Fibroblast of skin of back (primary cell): ENCODE data around the gene FAM25G.
"Not testable (repeated sequence)": the region's sequence is repeated elsewhere in the genome, so short reads cannot be mapped to it uniquely, and the experiment has no call there.

Source experiments
- DNase-seq: peaks from one replicate; pipeline ENCODE4 v3.0.0-alpha.2; 2013

FAM25G gene

DNA sequence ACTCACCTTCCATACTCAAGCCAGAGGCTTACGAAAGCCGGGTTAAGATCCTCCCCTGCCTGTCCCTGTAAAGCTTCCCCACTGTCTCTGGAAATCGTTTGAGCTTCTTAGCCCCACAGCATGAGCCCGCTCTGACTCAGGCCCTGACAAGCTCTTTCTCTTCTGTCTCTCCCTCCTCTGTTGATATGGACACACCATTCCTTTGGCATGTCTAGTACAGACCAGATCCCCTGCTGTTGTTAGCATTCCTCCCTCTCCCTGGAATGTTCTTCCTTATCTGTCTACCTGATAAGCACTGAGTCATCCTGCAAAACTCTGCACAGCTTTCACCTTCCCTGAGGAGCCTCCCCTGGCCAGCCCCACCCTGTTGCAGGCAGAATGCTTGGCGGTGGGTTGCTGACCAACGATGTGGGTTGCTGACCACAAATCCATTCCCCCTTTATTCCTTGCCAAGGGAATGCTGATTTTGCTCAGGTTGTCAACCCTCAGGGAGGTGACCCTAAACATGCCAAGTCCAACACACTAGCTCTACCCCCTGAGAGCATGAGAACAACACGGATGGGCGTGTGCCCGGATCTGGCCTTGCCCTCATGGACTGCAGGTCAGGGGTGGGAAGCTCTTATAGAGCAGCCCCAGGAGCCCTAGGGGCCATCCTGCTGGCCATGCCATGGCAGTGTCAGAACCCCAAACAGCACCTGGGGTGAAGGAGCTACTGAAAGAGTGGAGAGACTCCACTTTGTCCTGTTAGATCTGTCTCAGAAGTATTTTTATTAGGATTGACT, 28.7 kb downstream of the FAM25G start:
- not testable (repeated sequence) for DNase-seq

DNA sequence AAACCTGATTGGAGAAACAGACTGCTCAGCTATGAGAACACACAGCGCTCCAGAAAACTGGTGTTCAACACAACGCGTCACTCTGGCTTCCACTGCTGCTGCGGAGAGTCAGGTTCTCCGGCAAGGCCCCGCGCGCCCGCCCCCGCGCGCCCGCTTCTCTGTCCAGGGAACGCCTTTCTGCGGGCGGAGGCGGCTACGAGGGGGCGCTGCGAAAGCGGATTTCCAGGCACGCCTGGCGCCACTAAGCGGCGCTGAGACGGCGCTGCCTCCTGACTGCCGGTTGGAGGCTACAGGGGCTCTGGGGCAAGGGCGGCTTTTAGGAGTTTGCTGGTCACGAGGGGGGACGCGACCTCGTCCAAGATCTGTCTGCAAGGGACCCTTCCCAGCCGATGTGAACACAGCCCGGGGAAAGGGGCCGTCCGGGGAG, 30.2 kb downstream of the FAM25G start:
- DNase-seq: peak; percentile 70

DNA sequence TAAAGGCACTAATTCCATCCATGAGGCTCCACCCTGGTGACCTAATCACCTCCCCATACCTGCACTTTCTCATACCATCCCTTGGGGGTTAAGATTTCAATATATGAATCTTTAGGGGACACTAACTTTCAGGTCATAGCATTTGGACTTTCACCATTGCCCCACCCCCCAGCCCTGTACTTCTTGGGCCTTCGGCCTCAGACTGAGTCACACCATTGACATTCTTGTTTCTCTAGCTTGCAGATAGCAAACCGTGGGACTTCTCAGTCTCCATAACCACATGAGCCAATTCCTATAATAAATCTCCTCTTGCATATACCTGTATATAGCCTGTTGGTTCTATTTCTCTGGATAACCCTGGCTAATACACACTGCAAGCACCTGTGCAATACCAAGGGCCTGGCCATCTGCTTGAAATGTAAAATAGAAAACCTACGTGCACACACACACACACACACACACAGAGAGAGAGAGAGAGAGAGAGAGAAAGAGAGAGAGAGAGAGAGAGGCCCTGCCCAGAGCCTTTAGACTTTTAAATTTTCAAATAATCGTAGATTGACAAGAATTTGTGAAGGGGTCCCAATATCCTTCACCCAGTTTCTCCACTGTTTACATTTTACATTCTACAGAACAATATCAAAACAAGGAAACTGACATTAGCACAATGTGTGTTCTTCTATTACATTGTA, 32.9 kb downstream of the FAM25G start:
- DNase-seq: peak; percentile 89

DNA sequence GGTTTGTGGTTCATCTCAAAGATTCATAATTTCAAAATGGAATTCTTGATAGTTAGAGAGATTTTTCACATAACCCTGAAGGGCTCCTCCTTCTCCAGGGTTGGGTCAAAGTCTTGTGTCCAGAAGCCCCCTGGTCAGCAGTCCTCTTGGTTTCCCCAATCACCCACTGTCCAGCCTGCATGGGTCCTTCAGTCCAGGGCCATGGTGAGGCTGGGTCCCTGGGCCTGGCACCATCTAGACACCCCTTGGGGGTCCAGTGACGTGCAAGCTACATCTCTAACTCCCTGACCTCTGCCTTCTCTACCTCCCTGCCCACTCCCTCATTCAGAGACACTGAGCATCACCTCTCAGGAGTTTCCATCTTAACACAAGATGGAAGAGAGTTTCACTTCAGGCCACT, 33.7 kb downstream of the FAM25G start:
- no peak for DNase-seq

DNA sequence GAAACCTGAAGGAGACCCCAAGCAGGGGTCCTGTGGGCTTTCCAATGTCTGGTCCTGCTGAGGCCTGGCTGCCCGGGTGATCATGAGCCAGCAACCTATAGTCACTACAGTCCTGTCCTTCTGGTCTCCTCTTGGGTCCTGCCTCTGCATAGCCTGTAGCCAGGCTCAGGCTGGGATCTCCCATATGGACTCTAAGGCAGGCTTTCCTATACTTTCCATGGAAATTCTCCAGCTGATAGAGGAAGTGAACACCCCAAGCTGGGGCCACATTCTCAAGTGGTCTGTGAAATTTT, 34.0 kb downstream of the FAM25G start:
- DNase-seq: peak; percentile 14

DNA sequence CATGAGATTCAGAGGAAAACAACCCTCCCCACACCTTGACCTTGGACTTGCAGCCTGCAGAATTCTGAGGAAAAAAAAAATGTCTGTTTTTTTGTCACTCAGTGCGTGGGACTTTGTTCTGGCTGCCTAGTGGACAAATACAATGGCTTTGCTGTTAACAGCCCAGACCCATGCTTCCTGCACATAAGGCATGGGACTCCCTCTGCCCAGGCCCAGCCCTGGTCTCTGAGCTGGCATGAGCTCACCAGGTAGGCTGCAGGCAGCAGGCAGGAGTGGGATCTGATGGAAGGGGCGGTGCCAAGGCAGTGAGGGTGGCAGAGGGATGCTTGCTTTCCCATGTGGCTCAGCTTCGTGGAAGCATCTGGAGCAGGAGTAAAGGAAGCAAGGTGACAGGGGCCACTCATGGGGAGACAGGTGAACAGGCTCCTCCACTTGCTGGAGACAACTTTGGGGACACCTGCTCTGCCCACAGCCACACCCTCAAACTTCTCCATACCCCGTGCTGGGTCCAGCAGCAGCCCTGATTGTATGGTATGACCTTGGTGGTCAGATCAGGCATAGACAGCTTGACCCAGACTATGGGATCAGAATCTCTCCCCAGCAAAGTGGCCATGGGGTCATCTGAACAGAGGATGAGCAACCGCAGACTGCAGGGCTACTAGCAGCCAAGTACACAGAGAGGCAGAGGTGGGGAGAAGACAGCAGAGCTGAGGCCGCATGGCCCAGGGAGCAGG, 34.5 kb downstream of the FAM25G start:
- no peak for DNase-seq

DNA sequence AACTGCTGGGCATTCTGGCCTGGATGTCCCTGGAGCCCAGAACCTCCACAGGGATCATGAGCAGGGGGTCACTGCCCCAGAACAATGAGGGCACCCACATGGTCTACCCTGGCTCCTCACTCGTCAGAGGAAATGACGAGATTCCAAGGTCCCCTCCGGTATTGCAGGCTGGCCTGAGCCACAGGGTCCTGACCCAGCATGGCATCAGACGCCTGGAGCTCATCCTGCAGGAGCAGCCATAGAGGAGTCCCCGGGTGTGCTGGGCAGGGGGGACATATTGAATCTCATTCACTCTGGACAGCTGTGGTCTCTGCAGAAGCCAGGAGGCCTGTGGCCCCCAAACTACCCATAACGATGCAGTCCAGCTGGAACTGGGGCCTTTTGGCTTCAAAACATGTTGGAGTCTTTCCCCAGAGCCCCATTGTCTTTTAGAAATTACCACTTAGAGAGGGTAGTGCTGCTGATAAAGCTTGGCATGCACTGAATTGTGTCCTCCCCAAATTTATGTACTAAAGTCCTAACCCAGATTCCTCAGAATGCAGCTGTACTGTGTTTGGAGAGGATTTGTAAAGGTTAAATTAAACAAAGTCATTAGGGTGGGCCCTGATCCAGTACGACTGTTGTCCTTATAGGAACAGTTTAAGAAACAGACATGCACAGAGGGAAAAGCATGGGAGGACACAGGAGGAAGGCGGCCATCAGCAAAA, 35.3 kb downstream of the FAM25G start:
- DNase-seq: no peak

DNA sequence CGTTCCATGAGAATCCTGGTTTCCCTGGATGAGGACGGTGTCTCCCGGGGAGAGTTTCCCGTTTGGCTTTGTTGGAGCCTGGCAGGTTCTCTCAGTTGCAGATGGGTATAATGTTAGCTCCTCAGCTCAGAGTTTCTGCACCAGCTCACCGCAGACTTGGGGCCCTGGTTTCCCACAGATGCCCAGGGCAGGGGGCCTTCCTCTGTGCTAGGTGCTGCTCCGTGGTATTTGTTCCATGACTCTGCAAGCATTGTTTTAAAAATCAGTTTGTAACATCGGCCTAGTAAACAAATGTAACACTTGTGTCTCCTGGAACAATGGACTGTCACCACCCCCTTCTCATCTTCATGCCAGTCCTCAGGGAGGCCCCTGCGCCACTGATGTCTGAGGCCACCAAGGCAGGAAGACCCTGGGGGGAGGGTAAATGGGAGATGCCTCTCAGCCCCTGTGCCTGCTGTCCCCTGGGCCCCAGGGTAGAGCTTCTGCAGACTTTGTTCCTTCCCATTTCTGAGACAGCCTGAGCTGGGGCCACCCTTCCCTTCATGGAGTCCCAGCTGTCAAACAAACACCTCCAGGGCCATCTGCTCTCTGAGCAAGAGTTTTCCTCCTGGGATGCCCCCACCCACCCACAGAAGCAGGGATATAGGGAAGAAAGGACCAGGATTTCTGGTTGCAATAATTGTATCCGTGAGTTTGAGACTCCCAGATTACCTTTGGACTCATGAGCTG, 36.0 kb downstream of the FAM25G start:
- DNase-seq: not testable (repeated sequence)

DNA sequence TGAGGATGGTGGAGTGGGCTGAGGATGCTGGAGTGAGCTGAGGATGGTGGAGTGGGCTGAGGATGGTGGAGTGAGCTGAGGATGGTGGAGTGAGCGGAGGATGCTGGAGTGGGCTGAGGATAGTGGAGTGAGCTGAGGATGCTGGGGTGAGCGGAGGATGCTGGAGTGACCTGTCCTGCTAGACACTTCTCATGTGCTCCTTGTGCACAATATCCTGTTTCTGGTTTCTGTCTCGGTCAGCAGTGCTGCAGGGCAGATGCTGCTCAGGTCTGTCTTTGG, 36.8 kb downstream of the FAM25G start:
- DNase-seq: no peak

DNA sequence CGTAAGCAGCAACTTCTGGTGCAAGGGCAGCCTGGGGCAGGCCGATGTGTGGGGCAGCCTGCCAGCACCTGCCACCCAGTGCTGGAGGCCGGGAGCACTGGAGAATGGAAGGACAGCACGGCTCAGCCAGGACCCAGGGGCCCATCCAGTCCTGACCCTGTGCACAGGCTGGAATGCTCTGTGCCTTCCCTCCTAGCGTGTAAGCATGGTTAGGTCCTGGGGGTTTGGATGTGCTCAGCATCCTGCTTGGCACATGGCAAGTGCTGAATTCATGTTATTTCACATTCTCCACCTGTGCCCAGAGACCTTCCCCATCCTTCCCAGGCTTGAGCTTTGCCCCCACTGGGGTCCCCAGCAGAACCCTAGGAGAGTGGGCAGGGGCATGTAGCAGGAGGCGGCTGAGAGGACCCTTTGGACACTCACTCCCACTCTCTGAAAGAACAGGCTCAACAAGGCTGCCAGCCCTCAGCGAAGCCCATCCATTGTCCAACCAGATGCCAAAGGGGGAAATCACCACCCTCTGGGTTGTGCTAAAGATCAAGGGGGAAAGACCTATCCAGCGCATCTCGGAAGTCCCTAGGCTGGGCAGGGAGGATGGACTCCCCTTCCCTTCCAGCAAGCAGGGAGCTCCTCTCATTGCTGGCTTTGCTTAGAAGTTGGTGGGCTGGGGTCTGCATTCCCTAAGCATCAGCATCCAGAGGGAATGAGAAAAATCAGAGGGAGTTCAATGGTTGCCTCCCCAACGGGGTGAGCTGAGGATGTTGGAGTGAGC, 37.3 kb downstream of the FAM25G start:
- DNase-seq: no peak

DNA sequence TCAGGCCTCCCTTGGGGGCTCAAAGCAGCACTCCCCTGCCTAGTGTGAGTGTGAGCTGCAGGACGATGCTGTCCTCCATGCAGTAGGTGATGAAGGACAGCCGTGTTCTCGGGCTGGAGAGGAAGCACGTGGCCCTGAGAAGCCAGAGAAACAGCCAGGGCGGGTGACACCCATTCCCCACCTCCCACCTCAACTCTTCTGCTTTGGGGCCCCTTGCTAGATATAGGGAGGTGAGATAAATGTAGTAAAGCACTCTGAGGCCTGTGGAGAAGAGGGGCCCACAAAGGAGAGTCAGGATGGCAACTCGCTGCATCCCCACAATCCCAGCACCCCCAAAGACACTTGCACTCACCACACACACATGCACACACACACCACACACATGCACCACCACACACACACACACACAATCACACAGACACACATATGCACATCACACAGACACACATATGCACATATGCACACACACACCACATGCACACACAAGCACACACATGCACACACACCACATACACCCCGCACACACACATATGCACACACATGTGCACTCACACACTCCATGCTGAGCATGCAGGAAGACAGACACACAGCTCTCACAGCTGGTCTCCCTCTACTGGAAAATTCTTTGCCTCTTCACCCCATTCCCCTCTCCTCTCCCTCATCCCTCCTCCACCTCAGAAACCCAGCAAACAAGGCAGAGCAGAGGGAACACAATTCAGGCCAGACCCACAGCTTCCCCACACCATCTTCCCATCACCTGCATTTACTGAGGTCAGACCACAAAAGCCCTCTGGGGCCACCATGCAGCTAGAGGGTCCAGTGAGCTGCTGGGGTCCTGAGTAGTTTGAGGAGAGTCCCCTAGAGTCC, 38.1 kb downstream of the FAM25G start:
- no peak for DNase-seq

DNA sequence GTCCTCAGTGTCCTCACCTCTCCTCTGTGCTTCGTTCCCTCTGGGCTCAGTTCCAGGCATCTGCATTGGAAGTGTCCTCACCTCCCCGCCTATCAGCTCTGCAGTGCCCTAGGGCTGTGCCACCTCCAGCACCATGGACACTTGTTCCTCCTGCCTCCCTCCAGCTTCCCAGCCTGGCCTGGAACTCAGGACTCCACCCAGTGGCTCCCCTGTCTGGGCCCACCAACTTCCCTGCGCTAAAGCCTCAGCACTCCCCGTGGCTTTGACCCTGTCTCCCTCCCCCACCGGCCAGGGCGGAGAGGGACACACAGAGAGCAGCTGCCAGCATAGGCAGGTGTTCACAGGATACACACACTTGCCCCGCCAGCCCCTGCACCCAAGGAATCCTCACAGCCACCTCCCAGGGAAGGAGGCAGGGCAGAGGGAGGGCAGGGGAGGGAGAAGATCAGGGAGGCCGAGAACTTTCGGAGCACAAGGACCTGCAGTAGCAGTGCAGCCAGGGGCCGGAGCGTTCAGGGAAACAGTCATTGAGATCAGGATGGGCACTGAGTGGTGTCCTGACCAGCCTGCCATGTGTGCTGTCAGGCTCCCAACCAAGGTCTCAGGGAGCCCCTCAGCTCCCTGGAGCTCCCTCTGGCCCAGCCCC, 38.9 kb downstream of the FAM25G start:
- no peak for DNase-seq

DNA sequence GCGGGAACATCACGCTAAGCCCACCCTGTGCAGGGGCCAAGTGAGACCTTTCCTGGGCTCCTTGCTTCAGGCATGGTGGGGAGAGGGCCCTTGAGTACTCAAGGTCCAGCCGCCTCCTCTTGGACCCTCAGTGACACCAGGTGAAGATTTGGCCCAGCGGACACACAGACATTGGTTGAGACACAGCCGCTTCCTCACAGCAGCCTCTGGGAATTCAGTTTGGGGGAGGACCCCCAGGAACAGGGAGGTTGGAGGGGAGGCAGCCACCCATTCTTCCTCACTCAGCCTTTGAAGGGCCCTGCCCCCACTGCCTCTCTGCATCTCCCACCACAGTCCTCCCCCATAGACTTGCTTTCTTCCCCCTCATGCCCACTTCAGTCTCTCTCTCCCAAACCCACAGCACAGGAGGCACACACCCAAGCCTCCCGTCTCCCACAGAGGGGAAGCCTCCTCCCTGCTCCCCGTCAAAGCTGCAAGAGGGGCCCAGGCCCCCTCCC, 39.5 kb downstream of the FAM25G start:
- DNase-seq: no peak

DNA sequence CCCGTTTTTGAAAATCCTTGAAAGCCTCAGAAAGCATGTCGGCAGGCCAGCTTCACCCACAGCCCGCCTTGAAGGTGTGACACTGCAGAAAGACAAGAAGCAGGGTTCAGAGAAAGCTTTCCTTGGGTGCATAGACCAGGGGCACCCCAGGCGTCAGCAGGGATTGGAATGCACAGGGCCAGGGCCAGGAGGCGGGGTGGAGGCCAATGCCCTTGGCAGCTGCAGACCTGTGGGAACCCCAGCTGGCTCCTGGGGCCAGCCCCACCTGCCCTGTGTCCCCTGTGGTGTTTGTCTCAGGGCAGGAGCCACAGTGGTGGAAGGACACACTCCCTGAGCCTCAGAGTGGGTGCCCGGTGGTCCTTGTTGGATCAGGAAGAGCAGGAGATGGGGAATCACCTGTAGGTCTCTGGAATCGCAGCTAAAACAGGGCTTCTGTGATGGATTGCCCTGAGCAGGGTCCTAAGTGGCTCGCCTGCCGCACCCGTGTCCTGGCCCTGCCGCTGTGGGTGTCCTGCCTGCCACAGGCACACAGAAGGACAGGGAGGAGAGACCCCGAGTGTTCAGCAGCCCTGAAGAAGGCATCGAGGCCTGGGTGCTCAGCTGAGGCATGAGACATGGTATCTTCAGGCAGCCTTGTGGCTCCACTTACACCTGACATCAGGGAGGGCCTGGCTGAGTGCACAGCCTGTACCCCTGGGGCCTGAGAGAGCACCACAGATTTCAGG, 40.1 kb downstream of the FAM25G start:
- DNase-seq: no peak

DNA sequence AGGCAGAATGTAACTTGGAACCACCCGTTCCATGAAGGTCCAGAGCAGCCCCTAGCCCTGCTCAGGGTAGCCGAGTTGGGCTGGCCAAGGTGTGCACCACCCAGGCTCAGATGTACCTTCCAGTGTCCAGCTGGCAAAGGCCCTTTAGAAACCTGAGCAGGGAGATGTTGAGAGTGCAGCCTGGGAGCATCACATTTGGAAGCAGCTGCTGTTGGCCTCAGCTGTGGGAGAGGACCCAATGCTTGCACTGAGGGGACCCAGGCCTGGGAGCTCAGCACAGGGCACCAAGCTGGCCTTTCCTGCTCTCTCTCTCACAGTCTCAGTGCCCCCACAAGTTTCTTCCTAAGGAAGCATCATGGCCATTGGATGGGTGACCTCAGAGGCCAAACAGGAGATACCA, 41.1 kb downstream of the FAM25G start:
- DNase-seq: no peak

DNA sequence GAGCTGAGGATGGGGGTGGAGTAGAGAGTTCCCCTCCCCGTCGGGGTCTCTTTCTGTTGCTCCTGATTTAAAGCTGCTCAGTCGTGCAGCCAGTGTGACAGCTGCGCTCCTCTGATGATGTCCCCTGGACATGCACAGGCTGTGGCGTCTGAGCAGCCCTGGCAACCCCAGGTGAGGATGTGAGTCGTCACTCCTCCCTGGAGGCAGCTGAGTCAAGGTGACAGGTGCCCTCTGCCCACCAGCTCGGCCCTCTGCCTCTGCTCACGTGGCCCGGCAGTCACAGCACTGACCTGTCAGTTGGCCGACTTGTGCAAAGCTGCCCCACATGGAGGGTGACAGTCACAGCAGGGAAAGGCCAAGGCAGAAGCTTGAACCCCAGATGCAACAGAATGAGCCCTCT, 41.5 kb downstream of the FAM25G start:
- no peak for DNase-seq

DNA sequence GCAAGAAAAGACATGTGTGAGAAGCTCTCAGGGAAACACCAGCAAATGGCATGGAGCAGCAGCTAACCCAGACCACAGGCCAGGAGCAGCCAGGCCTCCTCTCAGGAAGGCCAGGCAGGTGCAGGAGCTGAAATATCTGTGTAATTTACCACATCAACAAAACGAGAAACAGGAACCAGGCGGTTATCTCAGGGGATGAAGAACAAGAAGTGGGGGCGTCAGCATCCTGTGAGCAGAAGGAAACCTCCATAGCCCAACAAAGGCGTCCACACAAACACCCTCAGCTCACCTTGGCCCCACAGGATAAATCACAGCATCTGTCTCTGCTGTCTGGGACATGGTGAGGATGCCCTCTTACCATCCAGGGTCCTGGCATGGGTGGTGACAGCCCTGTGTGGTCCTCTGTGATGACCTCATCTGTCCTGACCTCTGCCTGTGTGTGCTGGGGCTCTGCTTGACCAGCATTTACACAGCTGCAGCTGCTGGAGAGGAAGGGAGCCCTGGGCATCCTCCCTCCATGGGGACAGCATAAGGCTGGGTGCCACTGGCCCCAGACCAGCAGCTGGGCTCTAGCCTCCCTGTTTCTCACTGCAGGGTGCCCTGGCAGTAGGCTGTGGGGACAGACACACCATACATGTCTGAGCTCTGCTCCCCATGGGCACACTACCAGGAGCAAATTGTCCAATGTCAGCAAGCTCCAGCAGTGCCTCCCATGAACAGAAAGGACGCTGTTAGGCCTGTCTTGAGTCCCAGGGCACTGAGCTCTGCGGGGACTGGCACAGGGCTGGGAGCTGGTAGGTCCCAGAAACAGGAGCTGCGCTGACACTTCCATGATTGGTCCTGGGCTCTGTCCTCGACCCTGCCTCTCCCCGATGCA, 42.2 kb downstream of the FAM25G start:
- DNase-seq: no peak

DNA sequence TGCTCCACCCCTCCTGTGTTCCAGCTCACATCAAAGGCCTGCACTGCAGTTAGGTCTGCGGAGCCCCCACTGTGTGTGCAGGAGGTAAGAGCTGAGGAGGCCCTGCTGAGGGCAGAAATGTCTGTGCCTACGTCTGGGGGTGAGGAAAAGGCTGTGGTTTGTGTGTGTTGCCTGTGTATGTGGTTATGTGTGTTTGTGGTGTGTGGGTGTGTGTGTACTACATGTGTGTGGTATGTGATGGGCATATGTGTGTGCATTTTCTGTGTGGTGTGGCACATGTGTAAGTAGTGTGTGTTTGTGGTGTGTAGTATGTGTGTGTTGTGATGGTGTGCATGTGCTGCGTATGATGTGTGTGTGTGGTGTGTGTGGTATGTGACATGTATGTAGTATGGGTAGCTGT, 43.8 kb downstream of the FAM25G start:
- DNase-seq: no peak
